GM18520 (cell line): Measurements from ENCODE around the gene NRAS.

ENCODE experiments used
- ATAC-seq: cut with Tn5 transposase; IDR thresholded peaks from one replicate; pipeline ENCODE4 v1.9.1; 2021; ENCODE audit not compliant: unreplicated experiment

The NRAS gene

GRCh38 chr1:114685851-114686250 lies 30.7 kb downstream of the NRAS start:
- no peak for ATAC-seq

DNA sequence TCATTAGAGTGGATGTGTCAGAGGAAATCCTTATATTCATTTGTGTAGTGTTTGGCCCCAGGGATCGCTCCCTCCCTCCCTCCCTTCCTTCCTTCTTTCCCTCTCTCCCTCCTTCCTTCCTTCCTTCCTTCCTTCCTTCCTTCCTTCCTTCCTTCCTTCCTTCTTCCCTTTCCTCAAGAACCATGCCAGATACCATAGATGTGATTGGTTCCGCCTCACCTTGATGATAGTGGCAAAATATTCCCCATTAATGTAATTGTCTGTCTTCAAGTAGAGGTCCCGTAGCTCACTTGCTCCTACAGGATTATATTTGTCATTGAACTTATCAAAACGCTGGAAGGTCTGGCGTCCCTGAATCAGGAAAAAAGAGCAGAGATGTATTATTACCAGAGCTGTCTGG lies 38.9 kb downstream of the NRAS start:
- no peak for ATAC-seq

GRCh38 chr1:114676115-114676514 lies 40.5 kb downstream of the NRAS start:
- ATAC-seq, result no peak

- no peak for ATAC-seq
Measured at GRCh38 chr1:114671939-114672275, 44.7 kb downstream of the NRAS start.

- ATAC-seq, result no peak
Measured at GRCh38 chr1:114671011-114671938, 45.3 kb downstream of the NRAS start.

DNA sequence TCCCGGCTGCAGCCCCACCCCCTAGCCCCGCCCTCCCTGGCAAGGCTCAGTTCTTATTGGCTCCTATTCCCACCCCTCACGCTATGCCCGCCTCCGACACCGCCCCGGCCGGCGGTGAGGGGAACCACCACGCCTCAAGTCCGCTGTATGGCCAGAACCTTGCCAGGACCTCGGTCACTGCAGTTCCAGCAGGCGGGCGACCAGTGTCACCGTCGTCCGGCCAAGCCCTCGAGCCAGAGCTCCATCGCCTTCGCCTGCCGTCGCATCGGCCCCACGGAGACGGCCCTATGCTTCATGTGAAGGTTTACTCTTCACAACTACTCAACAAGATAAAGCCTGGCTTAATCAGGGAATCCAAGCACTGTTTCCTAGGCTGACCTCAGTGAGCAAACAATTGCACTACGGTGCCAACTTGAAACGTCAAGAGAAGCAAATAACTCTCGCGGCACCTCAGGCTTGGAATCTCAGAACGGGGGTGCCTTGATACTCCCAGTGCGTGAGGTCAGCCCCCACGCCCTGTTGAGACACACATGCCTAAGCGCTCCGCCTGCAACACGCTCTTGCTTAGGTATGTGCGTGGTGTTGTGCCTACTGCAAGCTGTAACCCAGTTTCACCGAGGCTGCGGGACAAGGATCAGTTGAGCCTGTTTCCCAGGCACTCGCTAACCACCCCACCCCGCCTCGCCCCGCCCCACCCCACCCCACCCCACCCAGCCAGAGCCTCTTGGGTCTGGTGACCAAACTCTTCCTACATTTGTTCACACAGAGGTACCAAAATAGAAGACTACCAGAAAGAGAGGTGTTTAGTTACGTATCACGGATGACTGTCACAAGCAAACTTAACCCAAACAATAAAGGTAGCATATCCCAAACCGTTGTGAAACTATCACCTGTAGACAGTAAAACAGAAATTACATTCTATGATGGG lies 46.2 kb downstream of the NRAS start:
- ATAC-seq, result peak; percentile 95

GRCh38 chr1:114669562-114670082 lies 46.9 kb downstream of the NRAS start, which contains the start of gene DENND2C:
TSS of gene DENND2C (minus strand) at chr1:114670049. CDS start at chr1:114625984, 44,065 bp downstream.
- peak; percentile 27 for ATAC-seq

- no peak for ATAC-seq
Measured at GRCh38 chr1:114668784-114669561, 47.6 kb downstream of the NRAS start.

DNA sequence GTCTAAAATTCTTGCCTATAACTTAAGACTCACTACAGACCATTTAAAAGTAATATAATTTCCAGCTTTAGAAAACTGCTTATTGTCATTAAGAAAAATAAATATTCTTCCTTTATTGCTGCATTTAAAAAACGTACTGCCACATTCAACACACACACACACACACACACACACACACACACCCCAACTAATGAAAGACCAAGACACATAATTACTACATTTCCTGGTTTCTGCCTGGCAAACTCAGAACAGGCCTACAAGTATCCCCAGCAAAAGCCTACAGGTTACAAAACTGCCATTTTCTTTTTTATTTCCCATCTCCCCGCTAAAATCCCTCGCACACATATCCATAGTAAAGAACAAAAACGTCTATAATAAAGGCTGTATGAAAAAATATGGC lies 48.2 kb downstream of the NRAS start:
- ATAC-seq, result no peak

DNA sequence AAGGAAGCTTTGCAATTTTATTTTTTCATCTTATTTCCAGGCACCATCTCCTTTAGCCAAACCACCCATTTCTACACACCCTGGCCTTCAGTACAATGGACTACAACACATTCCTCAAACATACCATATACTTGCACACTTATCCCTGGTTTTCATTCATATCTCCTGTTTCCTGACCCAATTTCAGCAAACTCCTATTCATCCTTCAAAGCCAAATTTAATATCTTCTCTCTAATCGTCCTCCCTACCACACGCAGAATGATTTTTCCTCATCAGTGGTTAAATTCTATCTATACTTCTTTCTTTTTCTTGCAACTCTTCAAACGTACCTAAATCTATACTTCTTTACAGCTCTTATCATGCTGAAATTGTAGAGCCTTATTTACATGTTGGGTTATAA lies 49.6 kb downstream of the NRAS start:
- no peak for ATAC-seq

DNA sequence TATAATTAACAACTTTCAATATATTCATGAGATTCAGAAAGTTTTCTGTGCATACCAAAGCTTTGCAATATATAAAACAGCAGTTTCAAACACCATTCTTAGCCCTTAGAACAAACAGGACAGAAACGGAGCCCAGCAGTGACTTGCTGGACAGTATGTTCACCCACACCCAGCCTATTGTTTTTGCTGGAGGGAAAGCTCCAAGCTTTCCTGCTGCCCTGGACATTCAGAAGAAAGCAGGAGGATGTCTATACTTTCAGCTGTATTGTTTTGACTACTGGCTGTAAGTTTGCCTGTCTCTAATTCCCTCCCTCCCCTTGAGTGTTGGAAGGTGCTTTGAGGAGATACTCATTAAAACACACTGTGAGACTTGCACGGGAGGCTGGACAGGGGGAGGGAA lies 56.3 kb downstream of the NRAS start:
- no peak for ATAC-seq
